Sigmoid colon (tissue), 7 donors: ENCODE measurements around the gene MAML1. TPM values are rescaled to one million over a fixed set of nuclear protein-coding genes. Genes with fewer than 3 reads are reported as not detected.

ENCODE experiments used
- DNase-seq: peaks from one replicate; pipeline ENCODE4 v3.0.0-alpha.2; 2019
- H3K27ac ChIP-seq, 4 donors: fragments of 200-600 bp; sonication (generic); one replicate each; pipeline ENCODE4 v1.5.1; 2016 to 2019; ENCODE audit warnings: mild to moderate bottlenecking in 1 of 4
- H3K27me3 ChIP-seq, 3 donors: fragments of 200-600 bp; sonication (generic); one replicate each; pipeline ENCODE4 v1.5.1; 2019; ENCODE audit warnings: mild to moderate bottlenecking in 1 of 3
- H3K36me3 ChIP-seq, 4 donors: fragments of 200-600 bp; sonication (generic); one replicate each; pipeline ENCODE4 v1.5.1; 2016 to 2019
- H3K4me1 ChIP-seq, 4 donors: fragments of 200-600 bp; sonication (generic); one replicate each; pipeline ENCODE4 v1.5.1; 2017 to 2019
- H3K4me3 ChIP-seq, 4 donors: fragments of 200-600 bp; sonication (generic); one replicate each; pipeline ENCODE4 v1.5.1; 2017 to 2019; ENCODE audit warnings: mild to moderate bottlenecking in 2 of 4, moderate library complexity in 1 of 4
- H3K9me3 ChIP-seq, 4 donors: fragments of 200-600 bp in 3 of 4; sonication (generic) in 3 of 4; one replicate each; pipeline versions ENCODE4 v1.5.1 to v1.6.1; 2013 to 2019
- CTCF ChIP-seq, 4 experiments: fragments of 450-650 bp in 3 of 4; fragments of 200-600 bp in 1 of 4; IDR thresholded peaks; one replicate each; pipeline ENCODE4 v1.5.1; 2016 to 2019; ENCODE audit warnings: antibody characterized with exemption in 4 of 4, mild to moderate bottlenecking in 3 of 4, moderate library complexity in 2 of 4
- EP300 ChIP-seq, 4 donors: sonication (generic); formaldehyde crosslinking; IDR thresholded peaks; one replicate each; pipeline ENCODE4 v1.6.1; 2017; ENCODE audit warnings: antibody characterized with exemption in 4 of 4
- POLR2A ChIP-seq, 2 donors: fragments of 450-650 bp; IDR thresholded peaks; one replicate each; pipeline ENCODE4 v1.6.1; 2016; ENCODE audit warnings: antibody characterized with exemption in 2 of 2, mild to moderate bottlenecking in 2 of 2, moderate library complexity in 2 of 2
- POLR2AphosphoS5 ChIP-seq, 4 donors: sonication (generic); formaldehyde crosslinking; IDR thresholded peaks; one replicate each; pipeline ENCODE4 v1.6.1; 2017; ENCODE audit warnings: antibody characterized with exemption in 4 of 4
- WGBS, 2 donors: extraction: QIAGEN DNeasy Blood & Tissue Kit; methylation state at CpG; one replicate each; pipeline ENCODE4 v1.1.7; 2013; 5-methylcytosine and 5-hydroxymethylcytosine counted together
- intact Hi-C: fragments of 100-400 bp; cut with DNase I; formaldehyde crosslinking; loops from one replicate; pipeline ENCODE4 v1.15.1; 2023
- polyA plus RNA-seq, 3 donors: library from polyadenylated mRNA; stranded (reverse); fragments of 200-250 nt; gene quantifications; one replicate each; pipeline ENCODE4 v1.2.3, GENCODE V29; 2013
- total RNA-seq, 4 donors: library from RNA; depleted of rRNA; stranded (reverse); fragments of >200 nt; gene quantifications; one replicate each; pipeline ENCODE4 v1.1.0, GENCODE V29; 2016
- donor health status: healthy with polysubstance abuse.
- donor health status: Bipolar disorder and iron deficiency.
- donor health status: healthy.

MAML1 gene
- total and polyA plus RNA-seq, 7 donors = 7.2 to 30.2 (median 18.1) TPM

- no peaks in the 10 kb centered on the region for H3K9me3 ChIP-seq
- H3K4me3 ChIP-seq = no peak overlapping the region
- 38 to 47% methylated on average over 18 of the region's 18 CpGs for WGBS, 2 donors
- H3K27ac ChIP-seq = peak overlapping the region in 3 of 4 donors; percentile 98 to 99 (median 99)
- TF ChIP-seq POLR2AphosphoS5 (IDR thresholded peaks at IDR 0.05) (no peak), EP300 (IDR thresholded peaks at IDR 0.05) (no peak), POLR2A (IDR thresholded peaks at IDR 0.05) (no peak), CTCF (IDR thresholded peaks at IDR 0.05) (no peak)
- H3K4me1 ChIP-seq = peaks cover 0 to 53% (median 50%) of the 10 kb centered on the region in 4 donors
- DNase-seq = peak; percentile 66
- intact Hi-C loops = no loop called here
- no peaks in the 10 kb centered on the region for H3K27me3 ChIP-seq
- H3K36me3 ChIP-seq = peaks cover 12 to 26% (median 19%) of the 10 kb centered on the region in 4 donors
These were observed 71.3 kb downstream of the MAML1 start for GRCh38 chr5:179803651-179804554.

- peak; percentile 47 for DNase-seq
- no peaks in the 10 kb centered on the region for H3K9me3 ChIP-seq
- peak overlapping the region in 3 of 4 donors; percentile 84 to 98 (median 97) for H3K4me3 ChIP-seq
- TF ChIP-seq POLR2AphosphoS5 (IDR thresholded peaks at IDR 0.05) (no peak), POLR2A (IDR thresholded peaks at IDR 0.05) (no peak), CTCF (IDR thresholded peaks at IDR 0.05) (no peak), EP300 (IDR thresholded peaks at IDR 0.05) (no peak)
- H3K36me3 ChIP-seq = peaks cover 6 to 19% (median 13%) of the 10 kb centered on the region in 4 donors
- H3K27ac ChIP-seq = peak overlapping the region; percentile 95 to 99 (median 98)
- H3K4me1 ChIP-seq = peaks cover 0 to 53% (median 50%) of the 10 kb centered on the region in 4 donors
- intact Hi-C loops = no loop called here
- WGBS, 2 donors = 48 to 79% methylated on average over 8 of the region's 8 CpGs
- no peaks in the 10 kb centered on the region for H3K27me3 ChIP-seq
These were observed 71.9 kb downstream of the MAML1 start for GRCh38 chr5:179804555-179804947.

DNA sequence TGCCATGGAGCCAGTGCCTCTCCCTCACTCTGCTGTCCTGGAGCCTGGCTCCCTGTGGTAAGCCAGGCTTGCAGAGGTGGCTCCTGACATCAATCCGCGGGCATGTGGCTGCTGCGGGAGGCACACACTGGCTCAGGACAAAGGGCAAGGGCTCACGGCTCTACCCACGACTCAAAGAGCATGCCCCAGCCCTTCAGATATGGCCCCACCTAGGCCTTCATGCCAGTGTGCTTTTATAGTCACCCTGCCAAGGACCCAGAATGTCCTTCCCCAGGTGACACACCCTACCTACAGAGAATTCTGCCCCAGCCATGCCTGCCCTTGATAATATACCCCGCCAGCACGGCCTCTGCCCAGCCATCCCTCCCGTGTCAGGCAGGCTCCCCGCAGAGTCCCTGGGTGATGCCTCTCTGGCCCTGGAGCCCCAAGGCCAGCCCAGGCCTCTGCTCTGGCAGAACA, 72.5 kb downstream of the MAML1 start:
- 15 to 59% methylated on average over 9 of the region's 9 CpGs for WGBS, 2 donors
- Histone ChIP-seq H3K36me3 (peaks cover under 1 to 14% (median 7%) of the 10 kb centered on the region in 4 donors), H3K27me3 (no peaks in the 10 kb centered on the region), H3K27ac (peak overlapping the region; percentile 95 to 99 (median 98)), H3K4me1 (peaks cover 0 to 53% (median 50%) of the 10 kb centered on the region in 4 donors), H3K9me3 (no peaks in the 10 kb centered on the region), H3K4me3 (peak overlapping the region; percentile 84 to 98 (median 90))
- DNase-seq = peak; percentile 66
- no peak for TF ChIP-seq EP300 (IDR thresholded peaks at IDR 0.05)
- peak in 1 of 2 donors; percentile 76 for TF ChIP-seq POLR2A (IDR thresholded peaks at IDR 0.05)
- intact Hi-C loops = loop anchor here (5.0 kb wide), 2 partner anchors 102 to 183 kb away; partner anchors contain the start of genes HNRNPH1 and TBC1D9B

GRCh38 chr5:179805529-179806249, 73.1 kb downstream of the MAML1 start:
- DNase-seq = peak; percentile 77

More at GRCh38 chr5:179805529-179806249, 73.1 kb downstream of the MAML1 start:
- Histone ChIP-seq H3K4me3 (peak overlapping the region; percentile 84 to 98 (median 90)), H3K27me3 (no peaks in the 10 kb centered on the region), H3K36me3 (peaks cover 0 to 8% (median 4%) of the 10 kb centered on the region in 4 donors), H3K27ac (peak overlapping the region; percentile 95 to 99 (median 98)), H3K4me1 (peaks cover 0 to 53% (median 50%) of the 10 kb centered on the region in 4 donors), H3K9me3 (no peaks in the 10 kb centered on the region)
- intact Hi-C loops = loop anchor here (2.0 to 5.0 kb wide), 4 partner anchors 15 to 183 kb away; partner anchors contain the start of genes HNRNPH1, MRNIP, SQSTM1 and TBC1D9B
- 2 to 10% methylated on average over 65 of the region's 65 CpGs for WGBS, 2 donors
- no peak for TF ChIP-seq CTCF (IDR thresholded peaks at IDR 0.05)
- peak in 1 of 2 donors; percentile 3 for TF ChIP-seq POLR2A (IDR thresholded peaks at IDR 0.05)
- peak in 1 of 4 donors; percentile 27 for TF ChIP-seq POLR2AphosphoS5 (IDR thresholded peaks at IDR 0.05)
- TF ChIP-seq EP300 (IDR thresholded peaks at IDR 0.05) = no peak
